ENCODE measurements around the gene TMEM165. TPM values are rescaled to one million over a fixed set of nuclear protein-coding genes. Genes with fewer than 3 reads are reported as not detected.

The TMEM165 gene
- total and polyA plus RNA-seq, 7 donors = 16.0 to 61.0 (median 29.1) TPM

GRCh38 chr4:55354648-55355047, 41.1 kb upstream of the TMEM165 start:
- intact Hi-C loops (cut with DNase I) = loop anchor here in 1 of 2 donors (5.0 kb wide), 1 partner anchor 43 kb away; the partner anchor contains the start of gene TMEM165
- no peaks in the 10 kb centered on the region for H3K27me3 ChIP-seq (ENCODE audit: insufficient read depth in 3 of 3, low read length in 2 of 3)
- DNase-seq = no peak
- H3K36me3 ChIP-seq (ENCODE audit: insufficient read depth in 1 of 2, low read depth in 1 of 2) = peaks cover 0 to 8% of the 10 kb centered on the region in 2 donors
- H3K4me3 ChIP-seq = no peak overlapping the region
- peaks cover 16% of the 10 kb centered on the region for H3K4me1 ChIP-seq
- WGBS, 3 donors = 92 to 93% (median 92%) methylated on average over 8 of the region's 8 CpGs
- no peak overlapping the region for H3K27ac ChIP-seq
- no peaks in the 10 kb centered on the region for H3K9me3 ChIP-seq
- ATAC-seq = no peak
- TF ChIP-seq, protein P1, sequence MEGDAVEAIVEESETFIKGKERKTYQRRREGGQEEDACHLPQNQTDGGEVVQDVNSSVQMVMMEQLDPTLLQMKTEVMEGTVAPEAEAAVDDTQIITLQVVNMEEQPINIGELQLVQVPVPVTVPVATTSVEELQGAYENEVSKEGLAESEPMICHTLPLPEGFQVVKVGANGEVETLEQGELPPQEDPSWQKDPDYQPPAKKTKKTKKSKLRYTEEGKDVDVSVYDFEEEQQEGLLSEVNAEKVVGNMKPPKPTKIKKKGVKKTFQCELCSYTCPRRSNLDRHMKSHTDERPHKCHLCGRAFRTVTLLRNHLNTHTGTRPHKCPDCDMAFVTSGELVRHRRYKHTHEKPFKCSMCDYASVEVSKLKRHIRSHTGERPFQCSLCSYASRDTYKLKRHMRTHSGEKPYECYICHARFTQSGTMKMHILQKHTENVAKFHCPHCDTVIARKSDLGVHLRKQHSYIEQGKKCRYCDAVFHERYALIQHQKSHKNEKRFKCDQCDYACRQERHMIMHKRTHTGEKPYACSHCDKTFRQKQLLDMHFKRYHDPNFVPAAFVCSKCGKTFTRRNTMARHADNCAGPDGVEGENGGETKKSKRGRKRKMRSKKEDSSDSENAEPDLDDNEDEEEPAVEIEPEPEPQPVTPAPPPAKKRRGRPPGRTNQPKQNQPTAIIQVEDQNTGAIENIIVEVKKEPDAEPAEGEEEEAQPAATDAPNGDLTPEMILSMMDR (IDR thresholded peaks at IDR 0.05) = no peak

- Histone ChIP-seq H3K9me3 (no peaks in the 10 kb centered on the region), H3K36me3 (ENCODE audit: insufficient read depth in 1 of 2, low read depth in 1 of 2) (peaks cover 0 to 8% of the 10 kb centered on the region in 2 donors), H3K27ac (no peak overlapping the region), H3K4me3 (no peak overlapping the region), H3K27me3 (ENCODE audit: insufficient read depth in 3 of 3, low read length in 2 of 3) (no peaks in the 10 kb centered on the region), H3K4me1 (peaks cover 17% of the 10 kb centered on the region)
- ATAC-seq (no peak), DNase-seq (no peak)
- intact Hi-C loops (cut with DNase I) = loop anchor here in 1 of 2 donors (5.0 kb wide), 1 partner anchor 42 kb away; the partner anchor contains the start of gene TMEM165
- 77 to 80% (median 79%) methylated on average over 6 of the region's 6 CpGs for WGBS, 3 donors
- TF ChIP-seq, protein P1 (IDR thresholded peaks at IDR 0.05) = no peak
Measured at GRCh38 chr4:55355555-55355954, 40.2 kb upstream of the TMEM165 start.

GRCh38 chr4:55356991-55357461, 38.7 kb upstream of the TMEM165 start:
- Histone ChIP-seq H3K27ac (no peak overlapping the region), H3K9me3 (no peaks in the 10 kb centered on the region), H3K36me3 (ENCODE audit: insufficient read depth in 1 of 2, low read depth in 1 of 2) (peaks cover 0 to 8% of the 10 kb centered on the region in 2 donors), H3K4me1 (peaks cover 17% of the 10 kb centered on the region), H3K27me3 (ENCODE audit: insufficient read depth in 3 of 3, low read length in 2 of 3) (no peaks in the 10 kb centered on the region), H3K4me3 (no peak overlapping the region)
- ATAC-seq (no peak), DNase-seq (no peak)
- TF ChIP-seq, protein P1 (IDR thresholded peaks at IDR 0.05) = no peak
- intact Hi-C loops (cut with DNase I) = loop anchor here in 1 of 2 donors (5.0 kb wide), 1 partner anchor 40 kb away; the partner anchor contains the start of gene TMEM165
- 85 to 95% (median 90%) methylated on average over 5 of the region's 5 CpGs for WGBS, 3 donors

- peaks cover 17% of the 10 kb centered on the region for H3K4me1 ChIP-seq
- H3K4me3 ChIP-seq = no peak overlapping the region
- H3K27me3 ChIP-seq (ENCODE audit: insufficient read depth in 3 of 3, low read length in 2 of 3) = no peaks in the 10 kb centered on the region
- TF ChIP-seq, protein P1 (IDR thresholded peaks at IDR 0.05) = no peak
- DNase-seq (no peak), ATAC-seq (peak in 1 of 4 donors; percentile 7)
- 98 to 100% (median 99%) methylated on average over 2 of the region's 2 CpGs for WGBS, 3 donors
- intact Hi-C loops (cut with DNase I) = loop anchor here in 1 of 2 donors (5.0 kb wide), 1 partner anchor 39 kb away; the partner anchor contains the start of gene TMEM165
- no peaks in the 10 kb centered on the region for H3K9me3 ChIP-seq
- H3K27ac ChIP-seq = peak overlapping the region; percentile 70
- peaks cover 0 to 8% of the 10 kb centered on the region in 2 donors for H3K36me3 ChIP-seq (ENCODE audit: insufficient read depth in 1 of 2, low read depth in 1 of 2)
Measured at GRCh38 chr4:55358246-55358645, 37.5 kb upstream of the TMEM165 start.

All from psoas muscle (tissue), 8 donors.